Raji (cell line): Measurements from ENCODE around the gene BLOC1S1.

ENCODE experiments used
- POLR2A ChIP-seq: IDR thresholded peaks from 2 replicates; pipeline ENCODE4 v1.6.1; 2011; ENCODE audit warnings: low read depth, low read length, control low read depth; ENCODE audit not compliant: insufficient read depth

Gene BLOC1S1

DNA sequence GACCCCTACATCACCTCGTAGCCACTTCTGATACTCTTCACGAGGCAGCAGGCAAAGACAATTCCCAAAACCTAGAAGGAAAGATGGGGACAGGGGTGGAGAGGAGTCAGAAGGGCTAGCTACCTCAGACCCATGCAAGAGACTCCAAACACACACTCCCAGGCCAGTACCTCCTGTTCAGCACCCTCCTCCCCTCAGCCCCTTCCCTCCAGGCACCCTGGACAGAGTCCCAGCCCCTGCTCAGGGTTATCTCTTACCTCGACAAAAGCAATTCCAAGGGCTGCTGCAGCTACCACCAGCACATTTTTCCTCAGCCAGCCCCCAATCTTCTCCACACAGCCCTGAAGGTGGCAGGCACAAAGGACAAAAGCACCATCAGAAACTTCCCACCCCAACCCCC is 9.7 kb downstream of the BLOC1S1 start:
- no peak for TF ChIP-seq POLR2A

DNA sequence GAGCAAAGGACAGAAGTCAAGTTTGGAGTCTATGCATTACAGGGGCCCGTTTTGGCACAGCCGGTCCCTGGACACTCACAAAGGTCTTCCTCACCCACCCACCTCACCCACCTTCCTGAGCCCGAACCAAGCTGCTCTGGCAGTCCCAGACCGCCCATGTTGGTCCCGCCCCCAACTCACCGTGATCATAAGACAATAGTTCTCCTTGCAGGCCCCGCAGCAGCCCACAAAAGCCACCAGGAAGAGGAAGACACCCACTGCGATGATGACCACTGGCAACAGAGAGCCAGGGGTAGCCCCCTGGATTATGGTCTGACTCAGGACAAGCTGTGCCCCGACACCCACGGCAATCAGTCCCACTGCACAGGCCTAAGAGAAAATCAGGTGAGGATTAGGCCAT is 11.1 kb downstream of the BLOC1S1 start:
- TF ChIP-seq POLR2A = no peak

DNA sequence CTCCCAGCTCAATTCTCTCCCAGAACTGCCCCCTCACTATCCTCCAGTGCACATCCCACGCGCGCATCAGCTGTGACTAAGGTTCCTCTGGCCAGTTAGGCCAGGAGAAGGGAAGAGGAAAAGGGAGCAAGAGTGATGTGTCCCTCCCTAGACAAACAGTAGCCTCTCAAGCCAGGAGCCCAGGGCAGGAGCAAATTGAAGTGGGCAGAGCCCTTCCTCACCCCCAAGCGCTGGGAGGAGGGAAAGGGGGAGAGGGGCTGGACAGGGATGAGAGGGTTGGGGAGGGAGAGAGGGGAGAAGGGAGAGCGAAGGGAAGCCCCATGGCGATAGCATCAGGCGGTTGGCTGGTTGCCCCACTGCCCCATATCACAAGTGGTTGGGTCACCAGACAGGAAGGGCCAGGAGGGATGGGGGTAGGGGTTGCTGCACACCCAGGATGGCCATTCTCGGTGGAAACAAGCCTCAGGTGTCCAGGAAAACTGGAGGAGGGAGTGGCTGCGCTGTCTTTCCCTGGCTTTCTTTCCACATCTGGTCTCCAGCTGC is 11.9 kb downstream of the BLOC1S1 start:
- no peak for TF ChIP-seq POLR2A

DNA sequence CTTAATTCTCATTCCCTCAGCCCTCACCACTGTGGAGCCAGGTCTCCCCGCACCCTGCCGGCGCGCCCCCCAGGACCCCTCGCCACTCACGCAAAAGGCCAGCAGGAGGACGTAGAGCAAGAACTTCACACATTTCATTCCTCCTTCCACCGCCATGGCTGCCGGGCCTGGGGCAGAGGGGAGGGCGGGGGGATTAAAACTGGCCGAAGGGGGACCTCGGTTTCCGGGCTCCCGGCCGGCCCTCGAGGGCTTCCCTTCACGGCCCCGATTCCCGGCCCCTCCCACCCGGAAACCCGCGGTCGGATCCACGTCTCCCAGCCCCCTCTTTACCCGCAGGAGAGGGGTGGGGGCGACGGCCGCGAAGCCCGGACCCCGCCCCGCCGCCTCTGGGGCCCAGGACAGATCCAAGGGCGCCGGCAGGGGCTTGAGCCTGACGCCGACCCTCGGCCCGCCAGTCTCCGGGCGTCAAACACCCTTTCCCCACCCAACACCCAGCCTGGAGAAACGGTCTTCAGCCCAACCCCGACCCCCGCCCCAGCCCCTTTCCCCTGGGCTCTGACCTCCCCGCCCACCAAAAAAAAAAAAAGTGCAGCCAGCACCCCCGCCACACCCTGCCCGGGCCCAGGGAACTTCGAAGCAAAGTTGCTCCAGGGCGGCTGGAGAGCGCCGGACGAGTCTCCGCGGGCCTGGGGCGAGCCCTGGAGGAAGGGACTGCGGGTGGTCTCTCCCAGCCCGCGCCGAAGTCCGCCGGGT is 12.5 kb downstream of the BLOC1S1 start:
- no peak for TF ChIP-seq POLR2A

DNA sequence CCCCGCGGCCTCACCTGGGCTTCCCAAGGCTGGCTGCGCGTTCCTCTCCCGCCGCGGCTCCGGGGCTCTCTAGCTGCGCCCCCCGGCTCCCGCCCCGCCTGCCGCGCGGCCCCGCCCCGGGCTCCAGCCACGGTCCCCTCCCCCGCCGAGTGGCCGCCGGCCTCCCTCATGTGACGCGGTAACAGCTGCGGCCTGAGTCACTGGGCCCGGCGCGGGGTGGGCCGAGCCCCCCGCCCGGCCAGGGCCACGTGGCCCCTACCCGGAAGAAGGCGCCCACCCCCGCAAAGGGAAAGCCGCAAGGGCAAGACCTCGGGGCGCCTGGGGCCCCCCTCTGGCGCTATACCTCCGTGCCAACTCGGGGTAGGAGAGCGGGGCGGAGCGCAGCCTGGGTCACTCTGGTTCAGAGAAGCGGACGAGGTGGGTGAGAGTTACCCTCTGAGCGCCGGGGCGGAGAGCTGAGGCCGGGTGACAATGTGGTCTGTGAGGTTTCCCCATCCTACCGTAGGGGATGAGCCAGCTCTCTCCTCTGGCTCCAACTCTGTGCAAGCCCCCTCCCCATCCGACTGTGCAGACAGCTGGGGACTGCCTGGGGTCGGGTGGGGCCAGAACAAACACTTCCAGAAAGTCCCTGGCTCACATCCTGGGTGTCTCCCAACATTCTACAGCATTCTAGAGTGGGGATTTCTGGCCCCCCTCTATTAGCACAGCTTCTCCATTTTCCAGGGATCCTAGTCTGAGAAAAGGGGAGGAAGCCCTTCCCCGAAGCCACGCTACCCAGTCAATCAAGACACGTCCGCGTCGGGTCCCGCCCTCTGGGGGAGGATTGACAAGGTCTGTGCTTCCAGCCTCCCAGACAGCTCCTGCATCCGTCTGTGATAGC is 13.3 kb downstream of the BLOC1S1 start, which contains the start of gene CD63:
TSS of gene CD63 (minus strand) at position 71 of the 880 bp plus-strand sequence. CDS start 668 bp downstream, outside the sequence.
- TF ChIP-seq POLR2A = peak; percentile 45

DNA sequence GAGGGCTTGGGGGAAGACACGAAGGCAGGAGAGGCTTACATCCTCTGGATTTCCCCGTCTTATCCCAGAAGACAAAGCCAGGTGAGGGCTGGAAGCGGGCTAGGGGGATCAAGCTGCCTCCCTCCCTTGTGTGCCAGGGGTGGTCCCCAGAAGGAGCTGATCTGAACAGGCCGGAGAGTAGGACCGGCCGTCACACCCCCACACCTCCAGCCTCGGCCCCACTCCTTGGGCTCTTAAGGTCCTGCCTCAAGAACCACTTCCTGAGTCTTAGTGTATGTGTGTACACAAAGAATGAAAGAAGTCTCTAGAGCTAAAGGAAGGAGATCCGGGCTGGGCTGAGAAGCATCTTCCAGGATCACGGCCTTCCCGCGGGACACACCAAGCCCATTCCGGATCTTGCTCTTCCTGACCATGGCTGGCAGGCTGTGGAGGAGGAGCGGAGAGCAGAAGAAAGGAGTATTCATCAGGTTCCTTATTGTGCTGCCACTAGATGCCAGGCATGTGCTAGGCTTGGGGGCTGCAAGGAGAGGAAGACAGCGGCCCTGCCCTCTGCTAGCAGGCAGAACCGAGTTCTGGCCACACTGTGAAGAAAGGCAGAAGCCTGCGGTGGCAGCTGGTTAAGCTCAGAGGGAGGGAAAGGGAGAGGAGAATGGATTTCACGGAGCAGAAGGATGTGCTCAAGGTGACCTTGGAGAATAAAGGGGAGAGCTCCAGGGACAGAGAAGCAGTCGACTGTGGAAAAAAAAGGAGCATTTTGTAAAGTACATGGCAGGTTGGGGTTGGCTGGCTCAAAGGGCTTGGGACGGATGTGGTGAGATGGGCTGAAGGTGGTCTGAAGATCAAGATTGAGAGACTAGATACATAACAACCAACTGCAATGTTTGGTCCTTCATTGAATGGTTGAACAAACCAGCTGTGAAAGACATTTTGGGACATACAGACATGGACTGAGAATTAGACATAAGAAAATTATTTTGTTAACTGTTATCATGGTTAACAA is 14.3 kb downstream of the BLOC1S1 start:
- no peak for TF ChIP-seq POLR2A

DNA sequence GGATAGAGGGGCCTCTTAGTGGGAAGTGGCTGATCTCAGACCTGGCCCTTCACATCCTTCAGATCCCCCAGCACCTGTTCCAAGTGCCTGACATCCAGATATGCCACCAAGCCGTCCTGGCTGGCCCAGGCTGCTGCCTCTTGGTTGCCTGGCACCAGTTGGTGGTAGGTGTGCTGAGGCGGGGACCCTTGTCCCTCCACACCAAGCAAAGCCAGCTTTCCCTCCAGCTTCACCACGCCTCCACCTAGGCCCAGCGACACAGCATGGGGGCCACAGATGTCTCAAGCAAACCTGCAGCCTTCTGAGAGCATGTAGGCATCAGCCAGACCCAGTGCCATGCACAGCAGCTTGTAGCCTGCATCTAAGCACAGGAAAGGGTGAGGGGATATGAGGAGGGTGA is 16.4 kb downstream of the BLOC1S1 start:
- TF ChIP-seq POLR2A = no peak

DNA sequence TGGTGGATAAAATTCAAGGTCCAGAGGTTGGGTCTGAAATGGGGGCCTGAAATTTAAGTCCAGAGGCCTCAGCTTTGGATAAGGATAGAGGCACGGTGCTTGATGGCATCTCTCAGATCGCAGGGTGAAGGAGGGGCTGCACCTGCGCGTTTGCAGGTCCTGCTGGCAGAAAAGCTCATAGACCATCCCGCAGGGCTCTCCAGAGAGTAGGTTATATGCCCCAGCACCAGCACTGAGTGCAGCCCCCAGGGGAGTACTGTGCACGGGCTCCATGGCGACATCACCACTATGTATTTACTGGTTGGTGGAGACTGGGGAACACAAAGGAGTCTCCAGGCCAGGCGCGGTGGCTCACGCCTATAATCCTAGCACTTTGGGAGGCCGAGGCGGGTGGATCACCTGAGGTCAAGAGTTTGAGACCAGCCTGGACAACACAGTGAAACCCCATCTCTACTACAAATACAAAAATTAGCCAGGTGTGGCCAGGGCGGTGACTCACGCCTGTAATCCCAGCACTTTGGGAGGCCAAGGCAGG is 17.2 kb downstream of the BLOC1S1 start:
- no peak for TF ChIP-seq POLR2A

DNA sequence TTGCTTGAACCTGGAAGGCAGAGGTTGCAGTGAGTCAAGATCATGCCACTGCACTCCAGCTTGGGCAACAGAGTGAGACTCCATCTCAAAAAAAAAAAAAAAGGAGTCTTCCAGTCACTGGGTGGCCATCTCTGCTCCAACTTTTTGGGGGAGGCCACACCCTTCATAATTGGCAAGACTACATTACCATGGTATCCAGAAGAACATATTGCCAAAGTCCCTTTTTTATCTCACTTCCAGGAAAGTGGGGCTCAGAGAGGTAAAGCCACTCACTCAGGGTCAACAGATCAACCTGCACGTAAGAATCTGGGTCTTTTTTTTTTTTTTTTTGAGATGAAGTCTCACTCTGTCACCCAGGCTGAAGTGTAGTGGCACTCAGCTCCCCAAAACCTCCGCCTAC is 18.0 kb downstream of the BLOC1S1 start:
- TF ChIP-seq POLR2A = no peak

DNA sequence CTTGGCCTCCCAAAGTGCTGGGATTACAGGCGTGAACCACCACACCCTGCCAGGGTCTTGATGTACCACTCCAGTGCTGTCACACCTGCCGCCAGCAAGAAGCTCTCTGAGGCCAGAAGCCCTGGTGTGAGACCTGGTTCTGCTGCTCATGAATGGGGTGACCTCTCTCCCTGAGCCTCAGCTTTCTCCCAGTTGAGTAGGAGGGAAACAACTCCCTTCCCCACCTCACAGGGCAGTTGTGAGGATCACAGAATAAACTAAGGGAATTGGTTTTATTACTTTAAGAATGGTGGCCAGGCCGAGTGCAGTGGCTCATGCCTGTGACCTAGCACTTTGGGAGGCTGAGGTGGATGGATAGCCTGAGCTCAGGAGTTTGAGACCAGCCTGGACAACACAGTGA is 18.7 kb downstream of the BLOC1S1 start:
- no peak for TF ChIP-seq POLR2A

DNA sequence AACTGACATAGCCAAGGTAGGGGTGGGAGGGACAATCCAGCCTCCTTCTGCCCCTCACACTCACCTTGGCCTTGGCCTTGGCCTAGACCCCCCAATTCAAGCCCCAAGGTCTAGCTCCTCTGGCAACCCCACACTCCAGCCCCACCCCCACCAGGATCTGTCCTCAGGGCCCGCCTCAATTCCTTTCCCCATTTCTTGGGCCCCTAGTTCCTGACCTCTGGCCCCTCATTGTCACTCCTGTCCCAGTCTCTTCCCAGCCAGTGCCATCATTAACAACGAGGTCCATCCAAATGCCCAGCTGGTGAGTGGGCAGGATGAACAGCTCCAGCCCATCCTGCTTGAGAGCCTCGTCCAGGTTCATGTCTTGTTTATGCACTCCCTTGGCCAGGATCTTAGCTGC is 20.2 kb downstream of the BLOC1S1 start:
- no peak for TF ChIP-seq POLR2A

DNA sequence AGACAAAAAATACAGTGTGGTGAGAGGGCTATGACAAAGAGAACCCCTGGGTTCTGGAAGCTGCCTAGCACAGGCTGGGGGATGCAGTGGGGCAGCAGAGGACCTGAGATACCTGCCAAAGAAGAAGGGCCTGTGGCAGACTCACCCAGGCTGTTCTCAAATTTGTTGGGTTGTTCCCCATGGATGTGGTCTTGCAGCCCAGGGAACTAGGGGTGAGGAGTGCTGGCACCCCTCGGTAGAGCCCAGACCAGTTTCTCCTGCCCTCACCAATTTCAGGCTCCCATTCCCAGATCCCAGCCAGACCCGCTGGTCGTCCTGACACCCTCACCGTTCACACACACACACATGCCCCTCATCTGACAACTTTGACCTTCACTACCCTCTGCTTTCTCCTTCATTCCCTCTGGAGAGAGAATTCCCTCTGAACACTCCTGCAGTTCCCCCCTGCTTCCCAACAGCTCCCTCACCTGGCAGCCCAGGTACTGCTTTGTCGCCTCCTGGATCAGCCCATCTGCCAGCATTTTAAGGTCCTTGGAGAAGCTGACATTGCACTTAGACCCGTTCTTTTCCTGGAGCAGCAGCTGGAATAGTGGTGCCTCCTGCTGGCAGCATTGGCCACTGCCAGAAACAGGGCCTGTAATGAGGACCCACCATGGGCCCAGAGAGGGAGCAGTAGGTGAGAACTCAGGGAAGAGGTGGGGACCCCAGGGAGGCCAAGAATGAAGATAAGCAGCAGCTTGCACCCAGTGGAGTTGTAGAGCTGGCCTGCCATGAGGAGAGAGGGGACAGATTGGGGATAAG is 21.1 kb downstream of the BLOC1S1 start:
- TF ChIP-seq POLR2A = no peak

DNA sequence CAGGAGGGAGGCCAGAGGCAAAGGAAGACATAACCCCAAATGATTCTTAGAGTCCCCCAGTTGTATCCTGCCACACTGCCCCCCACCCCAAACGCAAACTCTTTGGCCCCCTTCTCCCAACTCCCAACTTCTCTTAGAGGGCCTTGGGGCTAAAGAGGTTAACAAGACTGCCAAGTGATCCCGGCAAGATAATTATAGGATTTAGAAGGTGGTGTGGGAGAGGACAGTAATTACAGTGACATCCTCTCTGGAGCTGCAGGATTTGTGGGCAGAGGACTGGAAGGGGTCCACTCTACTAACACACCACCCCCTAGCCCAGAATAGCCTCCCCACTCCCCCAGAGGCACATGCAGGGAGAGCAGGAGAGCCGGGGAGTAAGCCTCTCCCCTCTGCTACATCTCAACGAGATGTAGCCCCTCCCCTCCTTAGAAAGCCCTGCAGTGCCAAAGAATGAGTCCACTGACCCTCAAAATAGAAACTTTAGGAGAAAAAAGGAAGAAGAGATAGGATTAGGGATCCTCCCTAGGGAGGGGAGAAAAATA is 21.8 kb downstream of the BLOC1S1 start:
- no peak for TF ChIP-seq POLR2A
